Pancreas (tissue), 10 donors: ENCODE results near the gene SCYGR6. TPM values are rescaled to one million over a fixed set of nuclear protein-coding genes. Genes with fewer than 3 reads are reported as not detected.

Source experiments
- ATAC-seq, 4 donors: fragments of 200-7000 bp; cut with Tn5 transposase; one replicate each; pipeline versions ENCODE4 v1.8.0 to v1.9.1; 2020; ENCODE audit warnings: mild to moderate bottlenecking in 4 of 4, moderate library complexity in 4 of 4
- DNase-seq, 6 donors: peaks; one replicate each; pipeline ENCODE4 v3.0.0-alpha.2; 2020
- FAIRE-seq: peaks from 2 replicates; lab custom pipeline; 2012; peaks lifted over from hg19 to GRCh38; lab: Jason Lieb, UNC
- H3K27ac ChIP-seq, 4 donors: fragments of 200-600 bp; sonication (generic); 1 replicate in 3 of 4; 2 replicates in 1 of 4; pipeline versions ENCODE4 v1.5.0 to v1.8.0; 2020
- H3K27me3 ChIP-seq, 4 donors: fragments of 200-600 bp; one replicate each; pipeline ENCODE4 v1.8.0; 2021
- H3K36me3 ChIP-seq, 3 donors: fragments of 200-600 bp; sonication (generic) in 1 of 3; one replicate each; pipeline versions ENCODE4 v1.5.0 to v1.8.0; 2020 to 2021
- H3K4me1 ChIP-seq, 3 donors: fragments of 200-600 bp; one replicate each; pipeline ENCODE4 v1.8.0; 2021
- H3K4me3 ChIP-seq, 4 donors: fragments of 200-600 bp; sonication (generic) in 2 of 4; one replicate each; pipeline versions ENCODE4 v1.5.0 to v1.8.0; 2020 to 2021
- H3K9me3 ChIP-seq, 4 donors: fragments of 200-600 bp; one replicate each; pipeline ENCODE4 v1.8.0; 2021
- CTCF ChIP-seq, 4 donors: fragments of 200-600 bp; sonication (generic) in 3 of 4; IDR thresholded peaks; one replicate each; pipeline versions ENCODE4 v1.5.0 to v1.8.0; 2021; ENCODE audit warnings: antibody characterized with exemption in 4 of 4
- WGBS, 2 donors: extraction: QIAGEN DNeasy Blood & Tissue Kit; methylation state at CpG; one replicate each; pipeline ENCODE4 v1.1.7; 2013; 5-methylcytosine and 5-hydroxymethylcytosine counted together
- intact Hi-C, 3 donors: fragments of 100-400 bp; cut with DNase I; formaldehyde crosslinking; loops; one replicate each; pipeline versions ENCODE4 v1.11.1 to v1.14.2; 2022
- polyA plus RNA-seq, 2 donors: library from polyadenylated mRNA; stranded (reverse); fragments of 200-250 nt; gene quantifications; one replicate each; pipeline ENCODE4 v1.2.3, GENCODE V29; 2013
- total RNA-seq, 6 donors: library from RNA; stranded (reverse); fragmentation: NEBNext Ultra II Directional in 4 of 6; extraction: Animal tissue kit (Norgen Biotek cat#: 25700) in 4 of 6; gene quantifications; one replicate each; pipeline versions ENCODE4 v1.2.1 to v1.2.4, GENCODE V29; 2021 to 2023
- donor health status: healthy with polysubstance abuse.
- donor health status: DM: no; HTN: no; CAD: no; lungs with moderate emphysema.
- donor health status: DM: no; HTN: no; CAD: no.
- donor health status: control.
- donor health status: control.
- donor health status: Bipolar disorder and iron deficiency.
- donor health status: DM: yes; HTN: yes; CAD: no.
- donor health status: DM: no; HTN: no; CAD: no.
- donor health status: DM: no; HTN: no; CAD: no.
- donor health status: DM: yes; HTN: yes; CAD: no.

SCYGR6 gene
- total and polyA plus RNA-seq, 8 donors: not detected

GRCh38 chr2:227684258-227684657 is 40.3 kb downstream of the SCYGR6 start:
- FAIRE-seq: no peak
- no peak for TF ChIP-seq CTCF (IDR thresholded peaks at IDR 0.05)
- no peaks in the 10 kb centered on the region for H3K9me3 ChIP-seq
- no peak for ATAC-seq
- intact Hi-C loops: no loop called here
- no peak for DNase-seq
- WGBS, 2 donors: 72 to 84% methylated on average over 5 of the region's 5 CpGs
- H3K4me3 ChIP-seq: no peak overlapping the region
- no peak overlapping the region for H3K27ac ChIP-seq
- no peaks in the 10 kb centered on the region for H3K27me3 ChIP-seq
- no peaks in the 10 kb centered on the region for H3K4me1 ChIP-seq
- H3K36me3 ChIP-seq: no peaks in the 10 kb centered on the region

GRCh38 chr2:227677928-227678327 is 46.6 kb downstream of the SCYGR6 start:
- intact Hi-C loops: no loop called here
- ATAC-seq (peak in 1 of 4 donors; percentile 35), FAIRE-seq (no peak), DNase-seq (no peak)
- no peaks in the 10 kb centered on the region for H3K4me1 ChIP-seq
- no peak overlapping the region for H3K27ac ChIP-seq
- no peaks in the 10 kb centered on the region for H3K9me3 ChIP-seq
- TF ChIP-seq CTCF (IDR thresholded peaks at IDR 0.05): no peak
- 44 to 60% methylated on average over 3 of the region's 3 CpGs for WGBS, 2 donors
- no peak overlapping the region for H3K4me3 ChIP-seq
- H3K36me3 ChIP-seq: no peaks in the 10 kb centered on the region
- H3K27me3 ChIP-seq: no peaks in the 10 kb centered on the region

GRCh38 chr2:227674485-227674884 is 50.1 kb downstream of the SCYGR6 start:
- no peak for DNase-seq
- intact Hi-C loops: no loop called here
- no peak overlapping the region for H3K27ac ChIP-seq
- TF ChIP-seq CTCF (IDR thresholded peaks at IDR 0.05): no peak
- no peaks in the 10 kb centered on the region for H3K27me3 ChIP-seq
- H3K4me3 ChIP-seq: no peak overlapping the region
- no peaks in the 10 kb centered on the region for H3K36me3 ChIP-seq
- 62 to 63% methylated on average over 5 of the region's 5 CpGs for WGBS, 2 donors
- H3K4me1 ChIP-seq: no peaks in the 10 kb centered on the region
- no peaks in the 10 kb centered on the region for H3K9me3 ChIP-seq
- no peak for ATAC-seq
- no peak for FAIRE-seq

Other genes with a start within 250 kb of the SCYGR6 start
- gene SCYGR2, start 125.9 kb downstream of the SCYGR6 start, total RNA-seq: not detected
- not detected for gene SCYGR2, start 125.9 kb downstream of the SCYGR6 start, polyA plus RNA-seq
- not detected for gene SCYGR3, start 109.9 kb downstream of the SCYGR6 start, total RNA-seq
- not detected for gene SCYGR3, start 109.9 kb downstream of the SCYGR6 start, polyA plus RNA-seq
- gene SCYGR4, start 107.3 kb downstream of the SCYGR6 start, total RNA-seq: not detected
- gene SCYGR4, start 107.3 kb downstream of the SCYGR6 start, polyA plus RNA-seq: not detected
- not detected for gene SCYGR5, start 58.0 kb downstream of the SCYGR6 start, total RNA-seq
- not detected for gene SCYGR5, start 58.0 kb downstream of the SCYGR6 start, polyA plus RNA-seq
- 1 to 10 TPM; 1.0 to 4.6 (median 3.0) TPM for gene SLC19A3, start 6.7 kb downstream of the SCYGR6 start, total RNA-seq
- gene SLC19A3, start 6.7 kb downstream of the SCYGR6 start, polyA plus RNA-seq: 1 to 10 TPM; 2.3 to 7.1 TPM
- gene SCYGR7, start 3.6 kb upstream of the SCYGR6 start, total RNA-seq: not detected
- not detected for gene SCYGR7, start 3.6 kb upstream of the SCYGR6 start, polyA plus RNA-seq
- gene SCYGR8, start 21.1 kb upstream of the SCYGR6 start, total RNA-seq: not detected
- gene SCYGR8, start 21.1 kb upstream of the SCYGR6 start, polyA plus RNA-seq: not detected
- gene CCL20, start 89.1 kb upstream of the SCYGR6 start, total RNA-seq: 1 to 10 TPM in 2 of 6 donors, under 1 TPM in 3, not detected in 1; 0.23 to 8.5 (median 0.67) TPM
- gene CCL20, start 89.1 kb upstream of the SCYGR6 start, polyA plus RNA-seq: 1 to 10 TPM in 1 of 2 donors, under 1 TPM in 1; 0.75 to 8.8 TPM
- gene DAW1, start 146.9 kb upstream of the SCYGR6 start, total RNA-seq: under 1 TPM in 1 of 6 donors, not detected in 5; 0.25 TPM
- not detected for gene DAW1, start 146.9 kb upstream of the SCYGR6 start, polyA plus RNA-seq